Activated CD4-positive, CD25-positive, alpha-beta regulatory T cell (primary cell): ENCODE data around the gene BCL11B.

Source experiments
- DNase-seq, 4 experiments: peaks; one replicate each; lab custom pipeline; 2025; lab: John Stamatoyannopoulos, UW

The BCL11B gene

GRCh38 chr14:99224116-99224910 is 47.7 kb downstream of the BCL11B start:
- no peak for DNase-seq

- no peak for DNase-seq
Measured at GRCh38 chr14:99221445-99221844, 50.6 kb downstream of the BCL11B start.

DNA sequence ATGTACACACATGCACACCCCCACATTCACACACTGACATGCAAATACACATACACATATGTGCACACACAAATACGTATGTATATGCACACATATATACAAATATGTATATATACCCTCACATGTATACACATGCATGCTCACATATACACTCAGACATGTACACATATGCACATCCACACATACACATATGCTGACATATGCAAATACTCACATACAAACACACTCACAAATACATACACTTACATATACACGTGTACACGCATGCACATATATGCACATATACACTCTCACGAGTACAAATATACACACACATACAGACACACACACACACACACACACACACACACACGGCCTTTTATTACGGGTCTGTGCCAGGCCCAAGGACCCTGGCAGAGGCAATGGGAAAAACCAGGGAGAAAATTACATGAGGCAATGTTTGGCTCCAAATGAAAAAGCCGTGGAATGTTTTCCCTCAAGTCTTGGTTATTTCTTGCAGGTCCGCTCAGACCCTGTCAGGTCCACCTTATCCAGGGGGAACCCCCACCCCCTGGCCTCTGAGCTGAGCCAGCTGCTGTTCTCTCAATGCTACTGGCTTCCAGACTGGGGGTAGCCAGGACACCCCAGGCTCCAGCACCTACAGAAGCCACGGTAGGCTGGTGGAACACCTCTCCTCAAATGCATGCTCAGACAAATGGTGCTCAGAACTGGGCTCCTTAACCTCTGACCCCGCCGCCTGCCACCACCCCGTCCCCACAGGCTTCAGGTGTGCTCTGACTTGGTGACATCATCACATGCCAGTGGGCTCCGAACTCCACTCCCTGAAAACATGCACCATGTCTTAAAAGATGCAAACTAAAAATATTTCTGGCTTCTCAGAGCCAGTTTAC is 54.7 kb downstream of the BCL11B start:
- no peak for DNase-seq

GRCh38 chr14:99216191-99216590 is 55.8 kb downstream of the BCL11B start:
- no peak for DNase-seq

DNA sequence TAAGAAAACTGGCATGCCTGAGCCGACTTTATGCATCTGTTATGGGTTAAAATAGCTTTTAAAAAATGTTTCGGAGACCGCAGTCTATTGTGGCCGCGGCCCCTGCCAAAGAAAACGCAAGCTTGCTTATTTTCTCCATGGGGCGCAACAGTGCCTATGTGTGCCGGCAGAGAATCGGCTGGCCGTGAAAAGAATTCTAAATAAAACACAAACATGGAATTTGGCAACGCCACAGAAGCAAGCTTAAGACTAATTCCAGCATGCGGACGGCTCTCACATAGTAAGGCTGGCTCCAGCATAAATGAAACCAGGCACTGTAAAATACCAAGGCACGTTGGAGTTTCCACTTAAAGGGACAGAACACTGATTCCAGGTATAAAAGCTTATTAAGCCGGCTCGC is 56.7 kb downstream of the BCL11B start:
- DNase-seq: no peak

- DNase-seq: no peak
Measured at GRCh38 chr14:99214701-99215100, 57.3 kb downstream of the BCL11B start.

- no peak for DNase-seq
Measured at GRCh38 chr14:99213527-99213971, 58.4 kb downstream of the BCL11B start.

GRCh38 chr14:99213101-99213500 is 58.9 kb downstream of the BCL11B start:
- peak in 1 of 4 experiments; percentile 26 for DNase-seq

GRCh38 chr14:99212646-99213045 is 59.4 kb downstream of the BCL11B start:
- DNase-seq: no peak

- no peak for DNase-seq
Measured at GRCh38 chr14:99212199-99212598, 59.8 kb downstream of the BCL11B start.

DNA sequence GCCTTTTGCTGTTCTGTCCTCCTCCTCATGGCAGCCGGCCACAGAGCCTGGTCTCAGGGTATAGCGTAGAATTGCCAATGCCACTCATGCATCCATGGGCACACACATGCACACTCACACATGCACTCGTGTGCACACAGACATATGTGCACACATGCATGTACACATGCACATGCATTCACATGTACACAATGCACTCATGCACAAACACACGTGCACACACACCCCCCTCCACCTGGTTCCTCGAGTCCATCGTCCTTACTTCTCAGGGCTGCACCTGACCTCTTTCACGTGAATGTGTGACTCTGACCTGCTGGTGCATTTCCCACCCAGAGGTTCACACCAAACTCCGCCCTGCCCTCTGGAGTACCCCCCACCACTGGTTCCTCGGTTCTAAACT is 60.6 kb downstream of the BCL11B start:
- DNase-seq: no peak

- DNase-seq: no peak
Measured at GRCh38 chr14:99210333-99210732, 61.7 kb downstream of the BCL11B start.

- DNase-seq: no peak
Measured at GRCh38 chr14:99209409-99209808, 62.6 kb downstream of the BCL11B start.

GRCh38 chr14:99208318-99208717 is 63.7 kb downstream of the BCL11B start:
- DNase-seq: no peak

GRCh38 chr14:99207456-99207855 is 64.5 kb downstream of the BCL11B start:
- DNase-seq: no peak

GRCh38 chr14:99206090-99206489 is 65.9 kb downstream of the BCL11B start:
- DNase-seq: no peak

DNA sequence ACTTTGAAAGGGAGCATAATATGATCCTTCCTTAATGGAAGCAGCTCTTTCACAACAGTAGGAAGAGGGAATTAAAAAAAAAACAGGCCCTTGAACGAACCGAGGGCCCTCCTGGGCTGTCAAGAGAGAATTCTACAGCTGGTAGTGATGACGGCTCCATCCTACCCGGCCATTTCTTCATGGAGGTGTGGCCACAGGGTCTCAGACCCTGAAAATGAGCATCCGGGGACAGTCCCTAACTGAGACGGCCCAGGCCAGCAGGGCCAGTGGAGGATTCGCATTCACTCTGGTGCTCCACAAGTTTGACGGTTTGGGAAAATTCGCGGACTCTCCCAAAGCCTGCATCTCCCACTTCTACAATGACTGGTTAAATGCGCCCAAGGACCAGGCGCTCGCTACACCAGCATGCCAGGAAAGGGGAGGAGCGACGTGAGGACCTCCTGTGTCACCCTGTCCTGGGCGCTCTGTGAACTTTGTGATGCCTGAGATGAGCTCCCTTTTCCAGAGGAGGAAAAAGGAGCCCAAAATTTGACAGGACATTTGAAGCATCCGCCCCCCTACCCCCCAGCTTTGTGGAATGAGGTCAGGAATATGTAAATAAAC is 66.8 kb downstream of the BCL11B start:
- no peak for DNase-seq

DNA sequence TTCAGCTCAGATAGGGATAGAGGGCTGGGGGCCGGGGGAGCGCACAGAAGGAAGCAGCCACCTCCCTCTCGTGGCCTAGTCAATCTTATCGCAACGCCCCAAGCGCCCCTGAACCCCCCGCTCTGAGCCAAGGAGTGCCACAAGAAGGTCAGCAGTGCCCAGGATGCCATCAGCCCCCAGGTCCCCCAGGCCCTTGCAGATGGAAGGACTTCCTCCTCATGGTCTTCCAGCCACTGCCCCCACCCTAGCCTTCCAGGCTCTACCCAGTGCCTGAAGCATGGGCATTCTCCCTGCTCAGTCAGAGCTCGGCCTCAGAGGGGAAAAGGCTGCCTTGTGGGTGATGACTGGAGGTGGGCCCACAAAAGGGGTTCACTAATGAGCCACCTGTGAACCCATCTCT is 68.2 kb downstream of the BCL11B start:
- DNase-seq: no peak

DNA sequence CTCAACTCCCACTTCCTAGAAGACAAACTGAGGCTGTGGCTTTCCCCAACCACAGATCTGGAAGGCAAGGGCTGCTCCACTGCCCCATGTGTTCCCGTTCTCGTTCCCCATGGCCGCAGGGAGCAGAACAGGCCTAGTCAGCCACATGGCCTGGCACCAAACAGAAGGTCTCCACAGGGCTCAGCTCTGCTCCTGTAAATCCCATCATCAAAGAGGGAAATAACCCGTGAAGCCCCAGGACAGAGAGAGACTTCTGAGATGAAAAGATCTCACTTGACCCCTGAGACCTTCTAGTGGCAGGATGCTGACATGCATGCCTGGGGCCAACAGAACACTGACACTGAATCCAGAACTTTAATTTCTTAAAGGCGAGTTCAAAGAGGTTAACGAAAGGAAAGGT is 68.9 kb downstream of the BCL11B start:
- no peak for DNase-seq

- DNase-seq: no peak
Measured at GRCh38 chr14:99202516-99202915, 69.5 kb downstream of the BCL11B start.

DNA sequence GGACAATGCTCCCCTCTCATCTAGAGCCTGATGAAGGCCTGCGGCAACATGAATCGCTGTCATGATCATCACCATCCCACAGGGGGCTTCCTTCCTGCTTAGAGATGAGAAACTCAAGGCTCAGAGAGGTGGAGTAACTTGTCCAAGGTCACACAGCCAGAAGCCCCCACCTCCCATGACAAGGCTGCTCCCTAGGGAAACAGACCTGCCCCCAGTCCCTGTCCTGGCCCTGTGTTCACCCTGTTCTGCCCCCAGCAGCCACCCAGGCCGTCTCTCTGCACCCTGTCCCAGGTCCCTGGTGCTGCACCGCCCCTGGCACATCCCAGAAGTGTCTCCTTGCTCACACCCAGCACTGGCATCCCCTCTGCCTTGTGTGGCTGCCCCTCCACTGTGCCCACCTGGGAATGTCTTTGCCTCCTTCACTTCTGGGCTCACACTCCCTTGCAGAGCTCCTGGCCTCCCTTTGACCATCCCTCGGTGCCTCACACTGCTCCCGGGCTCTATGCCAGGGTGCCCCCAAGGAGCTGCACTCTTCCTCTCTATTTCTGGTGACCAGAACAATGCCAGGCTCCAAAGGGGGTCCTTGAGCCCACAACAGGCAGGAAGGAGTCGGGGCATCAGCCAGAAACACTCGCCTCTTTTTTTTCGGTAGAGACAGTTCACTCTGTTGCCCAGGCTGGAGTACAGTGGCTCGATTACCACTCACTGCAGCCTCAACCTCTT is 70.5 kb downstream of the BCL11B start:
- no peak for DNase-seq

DNA sequence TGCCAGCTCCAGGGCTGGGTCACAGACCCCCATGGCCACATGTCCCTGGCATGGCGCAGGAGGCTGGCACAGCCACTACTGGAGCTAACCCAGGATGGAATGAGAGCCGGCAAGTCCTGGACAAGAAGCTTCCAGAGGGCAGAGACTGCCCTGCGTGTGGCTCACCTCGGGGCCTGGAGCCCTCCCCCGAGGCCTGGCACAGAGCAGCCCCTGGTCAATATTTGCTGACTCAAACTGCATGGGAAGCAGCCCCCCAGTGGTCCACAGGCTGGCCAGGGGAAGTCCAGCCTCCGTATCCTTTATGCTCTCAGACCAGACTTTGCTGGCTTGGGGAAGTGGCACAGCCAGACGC is 71.4 kb downstream of the BCL11B start:
- no peak for DNase-seq
